CD14-positive monocyte (primary cell): Measurements from ENCODE around the gene MAST2. TPM values are rescaled to one million over a fixed set of nuclear protein-coding genes. Genes with fewer than 3 reads are reported as not detected.

Source experiments
- DNase-seq, 3 donors: peaks; one replicate each; pipeline ENCODE4 v3.0.0-alpha.2; 2011 to 2022
- H2AFZ ChIP-seq: 2 replicates; pipeline ENCODE4 v1.6.0; 2012; ENCODE audit warnings: mild to moderate bottlenecking, low read depth, low read length, inconsistent platforms; ENCODE audit not compliant: insufficient read depth, poor library complexity, severe bottlenecking
- H3K27ac ChIP-seq, 2 donors: 1 replicate in 1 of 2; 2 replicates in 1 of 2; pipeline ENCODE4 v1.5.1; 2012 to 2013; ENCODE audit warnings: low read length in 2 of 2, control low read depth in 1 of 2, inconsistent platforms in 1 of 2, low read depth in 1 of 2, mild to moderate bottlenecking in 1 of 2
- H3K27me3 ChIP-seq, 2 donors: one replicate each; pipeline versions ENCODE4 v1.6.0 to v1.6.1; 2011 to 2013; ENCODE audit warnings: low read length in 2 of 2; ENCODE audit not compliant: control insufficient read depth in 2 of 2, insufficient read depth in 2 of 2
- H3K36me3 ChIP-seq, 2 donors: replicated peaks in 1 of 2; 1 replicate in 1 of 2; 2 replicates in 1 of 2; pipeline versions ENCODE4 v1.5.1 to v1.6.1; 2012 to 2013; ENCODE audit warnings: low read length in 2 of 2, control low read depth in 1 of 2, inconsistent platforms in 1 of 2, mild to moderate bottlenecking in 1 of 2; ENCODE audit not compliant: insufficient read depth in 2 of 2, control insufficient read depth in 1 of 2
- H3K4me1 ChIP-seq, 2 donors: 1 replicate in 1 of 2; 2 replicates in 1 of 2; pipeline versions ENCODE4 v1.5.1 to v1.6.1; 2012 to 2013; ENCODE audit warnings: low read length in 2 of 2, control low read depth in 1 of 2, inconsistent platforms in 1 of 2, mild to moderate bottlenecking in 1 of 2, moderate library complexity in 1 of 2; ENCODE audit not compliant: insufficient read depth in 2 of 2, control insufficient read depth in 1 of 2
- H3K4me2 ChIP-seq: replicated peaks from 2 replicates; pipeline ENCODE3; 2012; ENCODE audit warnings: low read length, moderate library complexity, mild to moderate bottlenecking; ENCODE audit not compliant: poor library complexity, severe bottlenecking; ENCODE audit errors: extremely low read depth
- H3K4me3 ChIP-seq, 3 experiments: fragments of 200-600 bp in 1 of 3; sonication (generic) in 1 of 3; replicated peaks in 1 of 3; 1 replicate in 2 of 3; 2 replicates in 1 of 3; pipeline ENCODE4 v1.5.1; 2011 to 2013; ENCODE audit warnings: low read length in 3 of 3, mild to moderate bottlenecking in 3 of 3, control low read depth in 2 of 3, low read depth in 2 of 3, inconsistent platforms in 1 of 3, moderate library complexity in 1 of 3
- H3K79me2 ChIP-seq: 2 replicates; pipeline ENCODE4 v1.6.0; 2012; ENCODE audit warnings: mild to moderate bottlenecking, control low read depth, inconsistent platforms, low read length, moderate library complexity; ENCODE audit not compliant: insufficient read depth
- H3K9ac ChIP-seq: 2 replicates; pipeline ENCODE4 v1.6.0; 2017; ENCODE audit warnings: low read length, mild to moderate bottlenecking; ENCODE audit not compliant: insufficient read depth, poor library complexity, severe bottlenecking
- H3K9me3 ChIP-seq, 2 donors: replicated peaks in 1 of 2; 1 replicate in 1 of 2; 2 replicates in 1 of 2; pipeline versions ENCODE4 v1.5.1 to v1.6.1; 2012 to 2013; ENCODE audit warnings: low read length in 2 of 2, control low read depth in 1 of 2; ENCODE audit not compliant: control insufficient read depth in 1 of 2, insufficient read depth in 1 of 2
- H4K20me1 ChIP-seq: 2 replicates; pipeline ENCODE4 v1.6.0; 2012; ENCODE audit warnings: mild to moderate bottlenecking, low read length, control low read depth, moderate library complexity; ENCODE audit not compliant: insufficient read depth
- H3K27ac Mint-ChIP-seq, 7 donors: one replicate each; pipeline ENCODE4 v1.8.0; 2020; ENCODE audit warnings: mild to moderate bottlenecking in 7 of 7, mixed read lengths in 7 of 7, moderate library complexity in 6 of 7, inconsistent platforms in 2 of 7
- H3K27me3 Mint-ChIP-seq, 3 donors: one replicate each; pipeline ENCODE4 v1.8.0; 2021 to 2022; ENCODE audit warnings: low read depth in 3 of 3, mild to moderate bottlenecking in 3 of 3, mixed read lengths in 3 of 3, moderate library complexity in 3 of 3, inconsistent platforms in 1 of 3
- H3K36me3 Mint-ChIP-seq, 2 donors: one replicate each; pipeline ENCODE4 v1.8.0; 2020; ENCODE audit warnings: mixed read lengths in 2 of 2, inconsistent platforms in 1 of 2, mild to moderate bottlenecking in 1 of 2
- H3K4me1 Mint-ChIP-seq: one replicate; pipeline ENCODE4 v1.8.0; 2020; ENCODE audit warnings: mild to moderate bottlenecking, mixed read lengths
- H3K4me3 Mint-ChIP-seq, 2 donors: one replicate each; pipeline ENCODE4 v1.8.0; 2020; ENCODE audit warnings: mild to moderate bottlenecking in 2 of 2, mixed read lengths in 2 of 2, moderate library complexity in 1 of 2
- H3K9me3 Mint-ChIP-seq, 7 donors: one replicate each; pipeline ENCODE4 v1.8.0; 2020 to 2022; ENCODE audit warnings: mixed read lengths in 7 of 7, mild to moderate bottlenecking in 6 of 7, moderate library complexity in 6 of 7, inconsistent platforms in 2 of 7
- WGBS: methylation state at CpG from one replicate; pipeline ENCODE4 v1.1.5; 2013; ENCODE audit warnings: missing lambda C conversion rate; ENCODE audit not compliant: insufficient coverage; 5-methylcytosine and 5-hydroxymethylcytosine counted together
- intact Hi-C, 2 donors: fragments of 100-400 bp; cut with micrococcal nuclease; formaldehyde crosslinking; loops; one replicate each; pipeline versions ENCODE4 v1.15.0 to v1.15.1; 2023
- polyA plus RNA-seq, 3 donors: library from polyadenylated mRNA; depleted of rRNA in 1 of 3; unstranded in 2 of 3; stranded (reverse) in 1 of 3; fragments of 300-500 nt in 2 of 3; fragments of >200 nt in 1 of 3; fragmentation: Illumina TruSeq in 2 of 3; gene quantifications; 1 replicate in 2 of 3; 2 replicates in 1 of 3; pipeline ENCODE4 v1.2.3, GENCODE V29; 2012 to 2021
- TF ChIP-seq, protein P1 (sequence below): fragments of 200-600 bp; IDR thresholded peaks from one replicate; pipeline ENCODE4 v1.8.0; 2022; ENCODE audit warnings: antibody characterized with exemption, mild to moderate bottlenecking

MAST2 gene
- polyA plus RNA-seq, 3 donors = 1.0 to 7.2 (median 2.5) TPM

DNA sequence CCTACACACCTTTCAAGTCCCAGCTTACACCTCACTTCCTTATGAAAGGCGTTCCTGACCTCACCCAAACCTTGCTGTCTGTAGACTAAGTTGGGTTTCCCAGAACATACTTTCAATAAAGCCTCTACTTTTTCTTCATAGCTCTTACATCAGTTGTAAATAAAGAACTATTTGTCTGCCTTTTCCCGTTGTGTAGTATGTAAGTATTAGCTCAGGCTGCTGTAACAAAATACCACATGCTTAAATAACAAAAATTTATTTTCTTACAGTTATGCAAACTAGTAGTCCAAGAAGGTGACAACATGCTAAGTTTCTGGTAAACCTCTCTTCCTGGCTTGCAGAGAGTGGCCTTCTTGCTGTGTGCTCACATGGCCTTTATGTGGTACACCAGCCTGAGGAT is 86.7 kb downstream of the MAST2 start:
- H3K4me2 ChIP-seq = no peak overlapping the region

DNA sequence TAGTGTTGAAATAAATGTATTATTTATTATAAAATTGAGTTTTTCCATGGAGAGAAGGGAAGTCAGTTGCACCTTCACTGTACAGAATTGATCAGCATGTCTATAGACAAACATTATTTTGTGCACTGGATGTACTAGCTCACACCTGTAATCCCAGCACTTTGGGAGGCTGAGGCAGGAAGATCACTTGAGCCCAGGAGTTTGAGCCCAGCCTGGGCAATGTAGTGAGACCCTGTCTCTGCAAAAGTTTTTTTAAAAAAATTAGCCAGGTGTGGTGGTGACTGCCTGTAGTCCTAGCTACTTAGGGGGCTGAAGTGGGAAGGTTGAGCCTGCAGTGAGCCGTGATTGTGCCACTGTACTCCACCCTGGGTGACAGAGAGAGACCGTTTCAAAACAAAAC is 87.7 kb downstream of the MAST2 start:
- TF ChIP-seq, protein P1, sequence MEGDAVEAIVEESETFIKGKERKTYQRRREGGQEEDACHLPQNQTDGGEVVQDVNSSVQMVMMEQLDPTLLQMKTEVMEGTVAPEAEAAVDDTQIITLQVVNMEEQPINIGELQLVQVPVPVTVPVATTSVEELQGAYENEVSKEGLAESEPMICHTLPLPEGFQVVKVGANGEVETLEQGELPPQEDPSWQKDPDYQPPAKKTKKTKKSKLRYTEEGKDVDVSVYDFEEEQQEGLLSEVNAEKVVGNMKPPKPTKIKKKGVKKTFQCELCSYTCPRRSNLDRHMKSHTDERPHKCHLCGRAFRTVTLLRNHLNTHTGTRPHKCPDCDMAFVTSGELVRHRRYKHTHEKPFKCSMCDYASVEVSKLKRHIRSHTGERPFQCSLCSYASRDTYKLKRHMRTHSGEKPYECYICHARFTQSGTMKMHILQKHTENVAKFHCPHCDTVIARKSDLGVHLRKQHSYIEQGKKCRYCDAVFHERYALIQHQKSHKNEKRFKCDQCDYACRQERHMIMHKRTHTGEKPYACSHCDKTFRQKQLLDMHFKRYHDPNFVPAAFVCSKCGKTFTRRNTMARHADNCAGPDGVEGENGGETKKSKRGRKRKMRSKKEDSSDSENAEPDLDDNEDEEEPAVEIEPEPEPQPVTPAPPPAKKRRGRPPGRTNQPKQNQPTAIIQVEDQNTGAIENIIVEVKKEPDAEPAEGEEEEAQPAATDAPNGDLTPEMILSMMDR = no peak
- no CpG with 5 or more reads among the region's 2 CpGs for WGBS
- intact Hi-C loops = no loop called here

More for the DNA sequence above, 86.7 kb downstream of the MAST2 start:
- H3K27me3 ChIP-seq = peaks cover 0 to 2% of the 10 kb centered on the region in 2 donors
- H3K9me3 ChIP-seq = no peaks in the 10 kb centered on the region
- no peak overlapping the region for H3K9ac ChIP-seq
- H3K27ac ChIP-seq = no peak overlapping the region
- no peak for DNase-seq
- TF ChIP-seq, protein P1 = no peak
- no peaks in the 10 kb centered on the region for H3K4me1 ChIP-seq
- Mint-ChIP-seq H3K27me3 (peaks cover 2 to 6% (median 3%) of the 10 kb centered on the region in 3 donors), H3K9me3 (peaks cover 0 to 2% (median 0%) of the 10 kb centered on the region in 7 donors), H3K27ac (peak overlapping the region in 2 of 7 donors; percentile 10 to 36), H3K4me1 (peaks cover 2% of the 10 kb centered on the region), H3K4me3 (no peak overlapping the region), H3K36me3 (peaks cover 6 to 8% of the 10 kb centered on the region in 2 donors)
- WGBS = no CpG with 5 or more reads among the region's 2 CpGs
- no peaks in the 10 kb centered on the region for H3K36me3 ChIP-seq
- no peak overlapping the region for H2AFZ ChIP-seq
- no peaks in the 10 kb centered on the region for H3K79me2 ChIP-seq
- intact Hi-C loops = no loop called here
- no peak overlapping the region for H3K4me3 ChIP-seq
- no peaks in the 10 kb centered on the region for H4K20me1 ChIP-seq

More for the DNA sequence above, 87.7 kb downstream of the MAST2 start:
- Histone ChIP-seq H3K4me2 (no peak overlapping the region), H3K9me3 (no peaks in the 10 kb centered on the region), H3K9ac (no peak overlapping the region), H3K27ac (no peak overlapping the region), H4K20me1 (no peaks in the 10 kb centered on the region), H3K4me1 (no peaks in the 10 kb centered on the region), H3K27me3 (no peaks in the 10 kb centered on the region), H3K79me2 (no peaks in the 10 kb centered on the region), H3K4me3 (no peak overlapping the region), H2AFZ (no peak overlapping the region), H3K36me3 (no peaks in the 10 kb centered on the region)
- no peak overlapping the region for H3K27ac Mint-ChIP-seq
- peaks cover 0 to 2% (median 0%) of the 10 kb centered on the region in 7 donors for H3K9me3 Mint-ChIP-seq
- DNase-seq = no peak
- peaks cover 6 to 7% of the 10 kb centered on the region in 2 donors for H3K36me3 Mint-ChIP-seq
- peaks cover 2 to 3% (median 2%) of the 10 kb centered on the region in 3 donors for H3K27me3 Mint-ChIP-seq
- no peak overlapping the region for H3K4me3 Mint-ChIP-seq
- peaks cover 2% of the 10 kb centered on the region for H3K4me1 Mint-ChIP-seq
